ENCODE results near the gene CHST14. TPM values are rescaled to one million over a fixed set of nuclear protein-coding genes. Genes with fewer than 3 reads are reported as not detected.

The CHST14 gene
- total and polyA plus RNA-seq, 2 of the 8 experiments (the other 6 are each of a cell fraction or from before 2014, with no cell fraction given) = 13.4 to 20.3 TPM

DNA sequence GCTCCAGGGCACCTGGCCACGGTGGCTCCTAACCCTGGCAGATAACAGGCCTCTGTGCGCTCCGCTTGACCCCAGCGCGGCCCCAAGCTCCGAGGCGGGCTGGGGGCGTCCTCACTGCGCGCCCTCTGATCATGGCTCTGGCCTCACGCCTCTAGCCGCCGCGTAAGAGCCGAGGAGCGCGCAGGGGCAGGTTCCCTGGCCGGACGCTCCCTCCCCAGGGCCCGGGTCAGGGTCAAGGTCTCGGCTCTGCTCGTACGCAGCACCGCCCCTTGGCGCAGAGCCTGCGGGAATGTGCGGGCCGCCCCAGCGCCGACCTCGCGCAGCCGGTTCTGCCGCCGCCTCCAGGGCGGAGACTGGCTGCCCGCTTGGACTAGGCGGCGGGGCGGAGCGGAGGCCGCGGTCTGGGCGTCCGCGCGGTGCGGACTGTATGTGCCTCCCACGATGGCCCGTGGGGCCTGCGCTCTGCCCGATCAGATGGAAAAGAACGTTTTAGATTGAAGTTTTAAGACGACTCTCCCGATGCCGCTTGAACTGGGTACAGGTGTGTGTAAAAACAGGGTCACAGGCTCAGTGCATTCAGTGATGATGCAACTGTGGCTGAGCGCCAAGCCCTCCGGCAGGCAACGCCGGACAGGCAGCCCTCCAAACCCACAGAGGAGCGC, 40.8 kb downstream of the CHST14 start (continued):
- peak; percentile 54; the same call in 1 of the 2 replicates for TF ChIP-seq GABPA (IDR thresholded peaks at IDR 0.05; ENCODE audit: borderline replicate concordance, insufficient read depth, low read length)
- TF ChIP-seq JUND (IDR thresholded peaks at IDR 0.05; ENCODE audit: low read length) = peak; percentile 38; the same call in 1 of the 2 replicates
- TF ChIP-seq GTF2F1 (IDR thresholded peaks at IDR 0.05; ENCODE audit: borderline replicate concordance, low read depth, low read length) = no peak
- TF ChIP-seq TEAD4 (IDR thresholded peaks at IDR 0.05; ENCODE audit: low read depth, low read length) = peak; percentile 66; the same call in 1 of the 2 replicates
- TF ChIP-seq CEBPB (IDR thresholded peaks at IDR 0.05; ENCODE audit: low read depth, low read length) = peak; percentile 90
- TF ChIP-seq EGR1 (IDR thresholded peaks at IDR 0.05; ENCODE audit: borderline replicate concordance, low read depth, low read length) = no peak
- no peak for TF ChIP-seq CBX5 (IDR thresholded peaks at IDR 0.05; ENCODE audit: low read depth, low read length)
- TF ChIP-seq EZH2 (IDR thresholded peaks at IDR 0.05; ENCODE audit: low read depth, low read length, severe bottlenecking) = peak; percentile 32
- TF ChIP-seq TAF7 (optimal IDR thresholded peaks at IDR 0.05; ENCODE audit: borderline replicate concordance, low read depth, low read length) = peak; percentile 68
- TF ChIP-seq RBBP5 (IDR thresholded peaks at IDR 0.05; ENCODE audit: borderline replicate concordance, low read depth, low read length) = no peak; the same call in 1 of the 2 replicates
- TF ChIP-seq TCF12 (IDR thresholded peaks at IDR 0.05; ENCODE audit: low read depth, low read length) = no peak
- no peak for TF ChIP-seq CTBP2 (IDR thresholded peaks at IDR 0.05; ENCODE audit: borderline replicate concordance, insufficient read depth, insufficient read length, low read length)
- TF ChIP-seq SUZ12 (IDR thresholded peaks at IDR 0.05; ENCODE audit: low read length) = peak; percentile 52; the same call in 1 of the 2 replicates
- TF ChIP-seq CHD2 (IDR thresholded peaks at IDR 0.05; ENCODE audit: low read length) = no peak
- peak; percentile 2; the same call in 1 of the 2 replicates for TF ChIP-seq CREB1 (IDR thresholded peaks at IDR 0.05)
- TF ChIP-seq ZNF274 (IDR thresholded peaks at IDR 0.05; ENCODE audit: borderline replicate concordance, extremely low read depth, low read length) = no peak
- no peak for TF ChIP-seq KDM1A (IDR thresholded peaks at IDR 0.05; ENCODE audit: borderline replicate concordance, low read length)
- TF ChIP-seq KDM4A (IDR thresholded peaks at IDR 0.05; ENCODE audit: low read depth, low read length, severe bottlenecking) = peak; percentile 84
- TF ChIP-seq BRCA1 (IDR thresholded peaks at IDR 0.05; ENCODE audit: low read depth, low read length) = no peak
- TF ChIP-seq HDAC2 (IDR thresholded peaks at IDR 0.05; ENCODE audit: borderline replicate concordance in 1 of 2, low read depth in 2 of 2, low read length in 2 of 2) = 0 out of 4 replicates have a peak, but pooled peaks of 1 of the 2 experiments have one; percentile 36
- TF ChIP-seq YY1 (IDR thresholded peaks at IDR 0.05; ENCODE audit: low read depth, low read length) = peak; percentile 43; the same call in 1 of the 2 replicates
- no peak for TF ChIP-seq USF2 (IDR thresholded peaks at IDR 0.05; ENCODE audit: low read length)
- TF ChIP-seq TAF1 (IDR thresholded peaks at IDR 0.05; ENCODE audit: low read depth, low read length) = peak; percentile 76; the same call in 1 of the 2 replicates
- TF ChIP-seq POLR2AphosphoS5 (IDR thresholded peaks at IDR 0.05; ENCODE audit: low read depth, low read length) = no peak
